ENCODE results near the gene GNPNAT1. TPM values are rescaled to one million over a fixed set of nuclear protein-coding genes. Genes with fewer than 3 reads are reported as not detected.

Gene GNPNAT1
- total RNA-seq, 120 experiments from 2014 or later = 8.5 to 31.1 (median 17.1) TPM

Other genes with a start within 250 kb of the GNPNAT1 start
- gene TXNDC16, start 239.1 kb downstream of the GNPNAT1 start, total RNA-seq = 10 to 100 TPM; 16.1 to 34.2 (median 24.0) TPM
- 10 to 100 TPM in 119 of 120 experiments, 1 to 10 TPM in 1; 9.7 to 41.2 (median 21.6) TPM for gene GPR137C, start 238.8 kb downstream of the GNPNAT1 start, total RNA-seq
- gene ERO1A, start 96.0 kb downstream of the GNPNAT1 start, total RNA-seq = 10 to 100 TPM; 23.4 to 69.4 (median 42.5) TPM
- gene PSMC6, start 84.4 kb downstream of the GNPNAT1 start, total RNA-seq = 100 to 1,000 TPM in 18 of 120 experiments, 10 to 100 TPM in 102; 54.2 to 114 (median 88.1) TPM
- gene STYX, start 61.4 kb downstream of the GNPNAT1 start, total RNA-seq = 10 to 100 TPM in 7 of 120 experiments, 1 to 10 TPM in 113; 5.3 to 12.8 (median 7.4) TPM
- gene FERMT2, start 159.4 kb upstream of the GNPNAT1 start, total RNA-seq = 100 to 1,000 TPM in 8 of 120 experiments, 10 to 100 TPM in 112; 42.2 to 137 (median 70.3) TPM